Trophoblast cell (in vitro differentiated cells and primary cell): Measurements from ENCODE around the gene TAF5.
"Not testable (repeated sequence)": the region's sequence is repeated elsewhere in the genome, so short reads cannot be mapped to it uniquely, and the experiment has no call there.

Experiments used
- DNase-seq, 2 donors: peaks; one replicate each; pipeline ENCODE4 v3.0.0-alpha.2; 2016
- H2AFZ ChIP-seq: 2 replicates; pipeline ENCODE4 v1.6.1; 2013; ENCODE audit warnings: low read length, moderate library complexity, mild to moderate bottlenecking; ENCODE audit not compliant: insufficient read depth, poor library complexity
- H2AK5ac ChIP-seq: 2 replicates; pipeline ENCODE4 v1.6.1; 2013; ENCODE audit warnings: mild to moderate bottlenecking, low read length
- H2BK120ac ChIP-seq: 2 replicates; pipeline ENCODE4 v1.6.1; 2013; ENCODE audit warnings: low read length, mild to moderate bottlenecking, moderate library complexity; ENCODE audit not compliant: insufficient read depth, poor library complexity
- H2BK12ac ChIP-seq: 2 replicates; pipeline ENCODE4 v1.6.1; 2013; ENCODE audit warnings: mild to moderate bottlenecking, low read length, moderate library complexity
- H2BK5ac ChIP-seq: 2 replicates; pipeline ENCODE4 v1.6.1; 2013; ENCODE audit warnings: low read length, low read depth, moderate library complexity, mild to moderate bottlenecking; ENCODE audit not compliant: poor library complexity
- H3K14ac ChIP-seq: 2 replicates; pipeline ENCODE4 v1.6.1; 2013; ENCODE audit warnings: mild to moderate bottlenecking, low read length
- H3K18ac ChIP-seq: 2 replicates; pipeline ENCODE4 v1.6.1; 2013; ENCODE audit warnings: mild to moderate bottlenecking, low read length
- H3K23ac ChIP-seq: 2 replicates; pipeline ENCODE4 v1.6.1; 2013; ENCODE audit warnings: low read length
- H3K27ac ChIP-seq: 2 replicates; pipeline ENCODE4 v1.5.1; 2013; ENCODE audit warnings: low read depth, mild to moderate bottlenecking, inconsistent platforms, low read length, moderate library complexity
- H3K27me3 ChIP-seq: 2 replicates; pipeline ENCODE4 v1.6.1; 2013; ENCODE audit warnings: inconsistent platforms, mild to moderate bottlenecking, low read length, moderate library complexity; ENCODE audit not compliant: insufficient read depth
- H3K36me3 ChIP-seq, 2 experiments: 1 replicate in 1 of 2; 2 replicates in 1 of 2; pipeline ENCODE4 v1.6.1; 2013; ENCODE audit warnings: low read length in 2 of 2, mild to moderate bottlenecking in 2 of 2, moderate library complexity in 1 of 2; ENCODE audit not compliant: insufficient read depth in 2 of 2, control insufficient read depth in 1 of 2
- H3K4ac ChIP-seq: 2 replicates; pipeline ENCODE4 v1.6.1; 2013; ENCODE audit warnings: low read depth, mild to moderate bottlenecking, low read length, moderate library complexity
- H3K4me1 ChIP-seq, 2 experiments: 1 replicate in 1 of 2; 2 replicates in 1 of 2; pipeline ENCODE4 v1.6.1; 2013; ENCODE audit warnings: low read length in 2 of 2, mild to moderate bottlenecking in 2 of 2, moderate library complexity in 1 of 2; ENCODE audit not compliant: insufficient read depth in 2 of 2, control insufficient read depth in 1 of 2
- H3K4me2 ChIP-seq: 2 replicates; pipeline ENCODE4 v1.6.1; 2013; ENCODE audit warnings: inconsistent platforms, mild to moderate bottlenecking, low read length, moderate library complexity
- H3K4me3 ChIP-seq: 2 replicates; pipeline ENCODE4 v1.5.1; 2013; ENCODE audit warnings: mild to moderate bottlenecking, low read depth, low read length, inconsistent platforms
- H3K79me1 ChIP-seq: one replicate; pipeline ENCODE4 v1.6.1; 2013; ENCODE audit warnings: low read length
- H3K79me2 ChIP-seq: 2 replicates; pipeline ENCODE4 v1.6.1; 2013; ENCODE audit warnings: low read length, mild to moderate bottlenecking; ENCODE audit not compliant: control insufficient read depth, insufficient read depth, poor library complexity
- H3K9ac ChIP-seq: 2 replicates; pipeline ENCODE4 v1.6.1; 2013; ENCODE audit warnings: mild to moderate bottlenecking, low read length
- H3K9me3 ChIP-seq: 2 replicates; pipeline ENCODE4 v1.6.1; 2013; ENCODE audit warnings: low read depth, mild to moderate bottlenecking, control low read depth, inconsistent platforms, low read length; ENCODE audit not compliant: insufficient read depth
- H4K12ac ChIP-seq: 2 replicates; pipeline ENCODE4 v1.6.1; 2013; ENCODE audit warnings: low read depth, mild to moderate bottlenecking, low read length, moderate library complexity
- H4K8ac ChIP-seq: 2 replicates; pipeline ENCODE4 v1.6.1; 2013; ENCODE audit warnings: low read depth, mild to moderate bottlenecking, low read length, moderate library complexity
- H4K91ac ChIP-seq: one replicate; pipeline ENCODE4 v1.6.1; 2013; ENCODE audit warnings: low read depth, mild to moderate bottlenecking, low read length, moderate library complexity
- WGBS: extraction: QIAGEN DNeasy Blood & Tissue Kit; methylation state at CpG from one replicate; pipeline ENCODE4 v1.1.7; 2013; ENCODE audit warnings: missing lambda C conversion rate; ENCODE audit not compliant: insufficient read length, insufficient coverage; ENCODE audit errors: extremely low coverage; 5-methylcytosine and 5-hydroxymethylcytosine counted together

The TAF5 gene

GRCh38 chr10:103417148-103417469, 49.3 kb downstream of the TAF5 start:
- not testable (repeated sequence) for H3K9ac ChIP-seq, H4K8ac ChIP-seq, H2BK5ac ChIP-seq, H2AK5ac ChIP-seq, H3K14ac ChIP-seq, H3K27ac ChIP-seq, H2AFZ ChIP-seq, H3K4ac ChIP-seq, H3K79me2 ChIP-seq, H3K79me1 ChIP-seq, H3K4me3 ChIP-seq, H4K91ac ChIP-seq, H3K18ac ChIP-seq, H3K23ac ChIP-seq, DNase-seq, H3K27me3 ChIP-seq, H3K4me2 ChIP-seq, H2BK120ac ChIP-seq, H3K9me3 ChIP-seq, H4K12ac ChIP-seq, H2BK12ac ChIP-seq, H3K4me1 ChIP-seq
- peaks cover 63 to 87% of the 10 kb centered on the region in 2 experiments for H3K36me3 ChIP-seq
- no CpG with 5 or more reads among the region's 5 CpGs for WGBS

GRCh38 chr10:103417601-103418000, 49.8 kb downstream of the TAF5 start:
- Histone ChIP-seq H2AFZ (no peak overlapping the region), H3K23ac (no peak overlapping the region), H2AK5ac (no peak overlapping the region), H2BK120ac (no peak overlapping the region), H3K9me3 (no peaks in the 10 kb centered on the region), H4K91ac (no peak overlapping the region), H3K18ac (no peak overlapping the region), H3K36me3 (peaks cover 60 to 87% of the 10 kb centered on the region in 2 experiments), H3K4me2 (no peak overlapping the region), H2BK5ac (no peak overlapping the region), H3K4ac (no peak overlapping the region), H3K79me1 (no peaks in the 10 kb centered on the region), H3K4me1 (no peaks in the 10 kb centered on the region), H3K9ac (no peak overlapping the region), H3K14ac (no peak overlapping the region), H3K27ac (no peak overlapping the region), H3K27me3 (no peaks in the 10 kb centered on the region), H4K8ac (no peak overlapping the region), H2BK12ac (no peak overlapping the region), H4K12ac (no peak overlapping the region), H3K79me2 (no peaks in the 10 kb centered on the region), H3K4me3 (no peak overlapping the region)
- no CpG with 5 or more reads among the region's 5 CpGs for WGBS
- DNase-seq = no peak

- no peaks in the 10 kb centered on the region for H3K27me3 ChIP-seq
- no peaks in the 10 kb centered on the region for H3K4me1 ChIP-seq
- peaks cover 63 to 86% of the 10 kb centered on the region in 2 experiments for H3K36me3 ChIP-seq
- H3K27ac ChIP-seq = no peak overlapping the region
- WGBS = no CpG with 5 or more reads among the region's 4 CpGs
- H2AFZ ChIP-seq = no peak overlapping the region
- no peak overlapping the region for H3K4ac ChIP-seq
- no peak overlapping the region for H2BK5ac ChIP-seq
- no peak overlapping the region for H4K12ac ChIP-seq
- H3K9me3 ChIP-seq = no peaks in the 10 kb centered on the region
- DNase-seq = no peak
- H3K9ac ChIP-seq = no peak overlapping the region
- H3K14ac ChIP-seq = no peak overlapping the region
- no peaks in the 10 kb centered on the region for H3K79me1 ChIP-seq
- no peak overlapping the region for H3K23ac ChIP-seq
- no peak overlapping the region for H3K18ac ChIP-seq
- no peak overlapping the region for H4K8ac ChIP-seq
- no peak overlapping the region for H3K4me3 ChIP-seq
- H2BK12ac ChIP-seq = no peak overlapping the region
- no peak overlapping the region for H2BK120ac ChIP-seq
- H3K79me2 ChIP-seq = no peaks in the 10 kb centered on the region
- H3K4me2 ChIP-seq = no peak overlapping the region
- no peak overlapping the region for H4K91ac ChIP-seq
- no peak overlapping the region for H2AK5ac ChIP-seq
These were observed 51.3 kb downstream of the TAF5 start for GRCh38 chr10:103419101-103419500.

- Histone ChIP-seq H2AK5ac (no peak overlapping the region), H2BK120ac (no peak overlapping the region), H3K23ac (no peak overlapping the region), H2AFZ (no peak overlapping the region), H3K9me3 (no peaks in the 10 kb centered on the region), H3K4ac (no peak overlapping the region), H2BK12ac (no peak overlapping the region), H3K18ac (no peak overlapping the region), H4K91ac (no peak overlapping the region), H3K4me2 (no peak overlapping the region), H3K27me3 (no peaks in the 10 kb centered on the region), H3K79me1 (no peaks in the 10 kb centered on the region), H2BK5ac (no peak overlapping the region), H4K12ac (no peak overlapping the region), H4K8ac (no peak overlapping the region), H3K36me3 (peaks cover 45 to 70% of the 10 kb centered on the region in 2 experiments), H3K4me3 (no peak overlapping the region), H3K4me1 (no peaks in the 10 kb centered on the region), H3K9ac (no peak overlapping the region), H3K27ac (no peak overlapping the region), H3K79me2 (no peaks in the 10 kb centered on the region), H3K14ac (no peak overlapping the region)
- WGBS = no CpG with 5 or more reads among the region's 5 CpGs
- no peak for DNase-seq
These were observed 56.0 kb downstream of the TAF5 start for GRCh38 chr10:103423748-103424147.
